Measurements from ENCODE around the gene ZKSCAN3.

ZKSCAN3 gene

GRCh38 chr6:28410767-28411166 lies 61.0 kb downstream of the ZKSCAN3 start:
- DNase-seq (ENCODE audit: insufficient read length, low spot score), result no peak
- FAIRE-seq, result no peak

GRCh38 chr6:28413681-28414080 lies 63.9 kb downstream of the ZKSCAN3 start:
- DNase-seq (ENCODE audit: insufficient read length, low spot score) (no peak), FAIRE-seq (no peak)
- TF ChIP-seq CTCF (IDR thresholded peaks at IDR 0.05; ENCODE audit: insufficient read depth, missing control alignments), result no peak

More at GRCh38 chr6:28410767-28411166, 61.0 kb downstream of the ZKSCAN3 start:
- TF ChIP-seq CTCF (IDR thresholded peaks at IDR 0.05; ENCODE audit: insufficient read depth, missing control alignments), result no peak
